KMS-11 (cell line): ENCODE results near the gene TRPV5.

Experiments used
- H2AFZ ChIP-seq: fragments of 200-600 bp; sonication (generic); 2 replicates; pipeline ENCODE4 v1.6.1; 2016; ENCODE audit warnings: antibody characterized with exemption, mixed run types, low read depth
- H3K27ac ChIP-seq: fragments of 200-600 bp; sonication (generic); 2 replicates; pipeline ENCODE4 v1.6.1; 2016; ENCODE audit warnings: mild to moderate bottlenecking, mixed run types
- H3K27me3 ChIP-seq: fragments of 200-600 bp; sonication (generic); 2 replicates; pipeline ENCODE4 v1.6.1; 2017; ENCODE audit warnings: mild to moderate bottlenecking, low read depth, mixed run types, moderate library complexity; ENCODE audit not compliant: insufficient read depth
- H3K36me3 ChIP-seq: fragments of 200-600 bp; sonication (generic); 2 replicates; pipeline ENCODE4 v1.6.1; 2017; ENCODE audit warnings: mild to moderate bottlenecking, mixed run types; ENCODE audit not compliant: insufficient read depth
- H3K4me1 ChIP-seq: fragments of 200-600 bp; sonication (generic); 2 replicates; pipeline ENCODE4 v1.6.1; 2016; ENCODE audit warnings: mild to moderate bottlenecking, low read depth, mixed run types; ENCODE audit not compliant: poor library complexity, severe bottlenecking
- H3K4me2 ChIP-seq: fragments of 200-600 bp; sonication (generic); 2 replicates; pipeline ENCODE4 v1.7.0; 2016; ENCODE audit warnings: mild to moderate bottlenecking, mixed run types
- H3K4me3 ChIP-seq: fragments of 200-600 bp; sonication (generic); IDR thresholded peaks from 2 replicates; pipeline ENCODE4 v1.6.1; 2017; ENCODE audit warnings: low read depth, low read length, mixed read lengths; ENCODE audit not compliant: insufficient read depth
- H3K79me2 ChIP-seq: fragments of 200-600 bp; sonication (generic); 2 replicates; pipeline ENCODE4 v1.6.1; 2016; ENCODE audit warnings: low read depth, mixed run types; ENCODE audit not compliant: insufficient read depth
- H3K9ac ChIP-seq: fragments of 200-600 bp; sonication (generic); 2 replicates; pipeline ENCODE4 v1.6.1; 2016; ENCODE audit warnings: mild to moderate bottlenecking, mixed run types
- H4K20me1 ChIP-seq: fragments of 200-600 bp; sonication (generic); 2 replicates; pipeline ENCODE4 v1.6.1; 2016; ENCODE audit warnings: mild to moderate bottlenecking, mixed run types; ENCODE audit not compliant: insufficient read depth
- CTCF ChIP-seq: fragments of 200-600 bp; sonication (generic); conservative IDR thresholded peaks from 2 replicates; pipeline ENCODE4 v1.6.1; 2017; ENCODE audit warnings: low read depth, mild to moderate bottlenecking, antibody characterized with exemption, low read length, moderate library complexity, mixed read lengths

TRPV5 gene

GRCh38 chr7:142906643-142907042 lies 26.9 kb downstream of the TRPV5 start:
- Histone ChIP-seq H3K27ac (peak overlapping the region; percentile 3; the same call in 1 of the 2 replicates), H3K4me1 (peaks cover 20% of the 10 kb centered on the region)
- TF ChIP-seq CTCF = no peak

GRCh38 chr7:142905759-142906158 lies 27.8 kb downstream of the TRPV5 start:
- no peak for TF ChIP-seq CTCF
- H3K4me1 ChIP-seq = peaks cover 20% of the 10 kb centered on the region
- H3K9ac ChIP-seq = no peak overlapping the region
- H3K79me2 ChIP-seq = no peaks in the 10 kb centered on the region
- no peaks in the 10 kb centered on the region for H3K27me3 ChIP-seq
- H2AFZ ChIP-seq = no peak overlapping the region
- no peak overlapping the region for H3K4me2 ChIP-seq
- no peaks in the 10 kb centered on the region for H4K20me1 ChIP-seq
- H3K36me3 ChIP-seq = no peaks in the 10 kb centered on the region
- no peak overlapping the region for H3K27ac ChIP-seq
- no peak overlapping the region for H3K4me3 ChIP-seq

More at GRCh38 chr7:142906643-142907042, 26.9 kb downstream of the TRPV5 start:
- H2AFZ ChIP-seq = no peak overlapping the region
- H3K4me3 ChIP-seq = no peak overlapping the region
- H3K79me2 ChIP-seq = no peaks in the 10 kb centered on the region
- no peak overlapping the region for H3K9ac ChIP-seq
- no peaks in the 10 kb centered on the region for H3K36me3 ChIP-seq
- H4K20me1 ChIP-seq = no peaks in the 10 kb centered on the region
- no peaks in the 10 kb centered on the region for H3K27me3 ChIP-seq
- H3K4me2 ChIP-seq = peak overlapping the region; percentile 41; the same call in 1 of the 2 replicates

GRCh38 chr7:142904128-142904527 lies 29.4 kb downstream of the TRPV5 start:
- Histone ChIP-seq H3K4me2 (no peak overlapping the region), H3K27ac (no peak overlapping the region), H4K20me1 (no peaks in the 10 kb centered on the region), H3K36me3 (no peaks in the 10 kb centered on the region), H3K4me1 (peaks cover 20% of the 10 kb centered on the region), H3K79me2 (no peaks in the 10 kb centered on the region), H3K9ac (no peak overlapping the region), H3K4me3 (no peak overlapping the region), H3K27me3 (no peaks in the 10 kb centered on the region), H2AFZ (no peak overlapping the region)
- no peak for TF ChIP-seq CTCF

- no peak overlapping the region for H3K27ac ChIP-seq
- H3K36me3 ChIP-seq = no peaks in the 10 kb centered on the region
- no peaks in the 10 kb centered on the region for H3K27me3 ChIP-seq
- no peaks in the 10 kb centered on the region for H4K20me1 ChIP-seq
- no peak for TF ChIP-seq CTCF
- no peaks in the 10 kb centered on the region for H3K79me2 ChIP-seq
- no peak overlapping the region for H3K4me2 ChIP-seq
- H3K4me3 ChIP-seq = no peak overlapping the region
- H3K9ac ChIP-seq = no peak overlapping the region
- peaks cover 11% of the 10 kb centered on the region for H3K4me1 ChIP-seq
- H2AFZ ChIP-seq = no peak overlapping the region
Observed at GRCh38 chr7:142901426-142902259, 31.9 kb downstream of the TRPV5 start.
